Measurements from ENCODE around the gene TOX3. TPM values are rescaled to one million over a fixed set of nuclear protein-coding genes. Genes with fewer than 3 reads are reported as not detected.

The TOX3 gene
- total RNA-seq, 4 donors from 2014 or later: 0.11 TPM; not detected in 3

GRCh38 chr16:52492789-52493357 lies 54.1 kb downstream of the TOX3 start:
- H3K27me3 ChIP-seq: peaks cover 0 to 5% (median 0%) of the 10 kb centered on the region in 4 donors
- no peak overlapping the region for H3K27ac ChIP-seq (replicated peaks in 1 of 4)
- intact Hi-C loops (cut with DNase I): no loop called here
- no peaks in the 10 kb centered on the region for H3K36me3 ChIP-seq
- WGBS: 92% methylated on average over 5 of the region's 5 CpGs
- H3K9me3 ChIP-seq: no peaks in the 10 kb centered on the region
- peaks cover 0 to 10% (median 6%) of the 10 kb centered on the region in 4 donors for H3K4me1 ChIP-seq
- TF ChIP-seq POLR2AphosphoS5 (IDR thresholded peaks at IDR 0.05): no peak
- no peak for TF ChIP-seq CTCF (IDR thresholded peaks at IDR 0.05)
- TF ChIP-seq POLR2A (IDR thresholded peaks at IDR 0.05; ENCODE audit: low read depth): no peak
- no peak for TF ChIP-seq EP300 (IDR thresholded peaks at IDR 0.05)
- DNase-seq (ENCODE audit: extremely low spot score): no peak
- H3K4me3 ChIP-seq: no peak overlapping the region

GRCh38 chr16:52491216-52491615 lies 55.7 kb downstream of the TOX3 start:
- H3K27ac ChIP-seq (replicated peaks in 1 of 4): no peak overlapping the region
- no peaks in the 10 kb centered on the region for H3K4me1 ChIP-seq
- peaks cover 0 to 5% (median 0%) of the 10 kb centered on the region in 4 donors for H3K27me3 ChIP-seq
- no peak for DNase-seq (ENCODE audit: extremely low spot score)
- no peak for TF ChIP-seq EP300 (IDR thresholded peaks at IDR 0.05)
- no peaks in the 10 kb centered on the region for H3K36me3 ChIP-seq
- intact Hi-C loops (cut with DNase I): no loop called here
- no peak overlapping the region for H3K4me3 ChIP-seq
- H3K9me3 ChIP-seq: no peaks in the 10 kb centered on the region
- 63% methylated on average over 1 of the region's 1 CpG for WGBS

- no peak overlapping the region for H3K4me3 ChIP-seq
- WGBS: 95% methylated on average over 6 of the region's 6 CpGs
- no peaks in the 10 kb centered on the region for H3K36me3 ChIP-seq
- TF ChIP-seq POLR2A (IDR thresholded peaks at IDR 0.05; ENCODE audit: low read depth) (no peak), POLR2AphosphoS5 (IDR thresholded peaks at IDR 0.05) (no peak), CTCF (IDR thresholded peaks at IDR 0.05) (no peak), EP300 (IDR thresholded peaks at IDR 0.05) (no peak)
- H3K9me3 ChIP-seq: no peaks in the 10 kb centered on the region
- H3K27me3 ChIP-seq: peaks cover 0 to 5% (median 0%) of the 10 kb centered on the region in 4 donors
- DNase-seq (ENCODE audit: extremely low spot score): no peak
- intact Hi-C loops (cut with DNase I): no loop called here
- no peaks in the 10 kb centered on the region for H3K4me1 ChIP-seq
- no peak overlapping the region for H3K27ac ChIP-seq (replicated peaks in 1 of 4)
Measured at GRCh38 chr16:52489894-52490293, 57.0 kb downstream of the TOX3 start.

GRCh38 chr16:52488837-52489289 lies 58.1 kb downstream of the TOX3 start:
- Histone ChIP-seq H3K4me3 (no peak overlapping the region), H3K27me3 (peaks cover 0 to 5% (median 0%) of the 10 kb centered on the region in 4 donors), H3K9me3 (no peaks in the 10 kb centered on the region), H3K27ac (replicated peaks in 1 of 4) (no peak overlapping the region), H3K36me3 (no peaks in the 10 kb centered on the region), H3K4me1 (no peaks in the 10 kb centered on the region)
- intact Hi-C loops (cut with DNase I): no loop called here
- no peak for DNase-seq (ENCODE audit: extremely low spot score)
- TF ChIP-seq CTCF (IDR thresholded peaks at IDR 0.05): no peak
- no peak for TF ChIP-seq EP300 (IDR thresholded peaks at IDR 0.05)
- TF ChIP-seq POLR2AphosphoS5 (IDR thresholded peaks at IDR 0.05): no peak
- TF ChIP-seq POLR2A (IDR thresholded peaks at IDR 0.05; ENCODE audit: low read depth): no peak

- H3K36me3 ChIP-seq: no peaks in the 10 kb centered on the region
- no peaks in the 10 kb centered on the region for H3K4me1 ChIP-seq
- intact Hi-C loops (cut with DNase I): no loop called here
- H3K4me3 ChIP-seq: no peak overlapping the region
- no peaks in the 10 kb centered on the region for H3K9me3 ChIP-seq
- no peak for DNase-seq (ENCODE audit: extremely low spot score)
- TF ChIP-seq EP300 (IDR thresholded peaks at IDR 0.05): no peak
- TF ChIP-seq CTCF (IDR thresholded peaks at IDR 0.05): no peak
- no peak for TF ChIP-seq POLR2A (IDR thresholded peaks at IDR 0.05; ENCODE audit: low read depth)
- no peak for TF ChIP-seq POLR2AphosphoS5 (IDR thresholded peaks at IDR 0.05)
- peaks cover 0 to 5% (median 0%) of the 10 kb centered on the region in 4 donors for H3K27me3 ChIP-seq
- H3K27ac ChIP-seq (replicated peaks in 1 of 4): no peak overlapping the region
- 68% methylated on average over 1 of the region's 1 CpG for WGBS
Measured at GRCh38 chr16:52487849-52488457, 59.0 kb downstream of the TOX3 start.
